Astrocyte (in vitro differentiated cells and primary cell): Measurements from ENCODE around the gene CAPN5.

ENCODE experiments used
- CTCF ChIP-seq: IDR thresholded peaks from 2 replicates; pipeline ENCODE4 v1.5.1; 2011; ENCODE audit warnings: low read depth, mild to moderate bottlenecking, inconsistent platforms, low read length, moderate library complexity; ENCODE audit not compliant: insufficient read depth
- EZH2 ChIP-seq: IDR thresholded peaks from 2 replicates; pipeline ENCODE4 v1.6.1; 2012; ENCODE audit warnings: mild to moderate bottlenecking, low read length, inconsistent platforms; ENCODE audit not compliant: insufficient read depth

GRCh38 chr11:77066229-77067042, at the start of gene CAPN5:
- TF ChIP-seq CTCF, result peak; percentile 6
- no peak for TF ChIP-seq EZH2
